GM21528 (cell line): ENCODE results near the gene ZNF506.
"Not testable (repeated sequence)": the region's sequence is repeated elsewhere in the genome, so short reads cannot be mapped to it uniquely, and the experiment has no call there.

Experiments
- ATAC-seq: cut with Tn5 transposase; IDR thresholded peaks from one replicate; pipeline ENCODE4 v1.9.1; 2021; ENCODE audit warnings: mild to moderate bottlenecking, moderate library complexity; ENCODE audit not compliant: unreplicated experiment, low FRiP score

The ZNF506 gene

DNA sequence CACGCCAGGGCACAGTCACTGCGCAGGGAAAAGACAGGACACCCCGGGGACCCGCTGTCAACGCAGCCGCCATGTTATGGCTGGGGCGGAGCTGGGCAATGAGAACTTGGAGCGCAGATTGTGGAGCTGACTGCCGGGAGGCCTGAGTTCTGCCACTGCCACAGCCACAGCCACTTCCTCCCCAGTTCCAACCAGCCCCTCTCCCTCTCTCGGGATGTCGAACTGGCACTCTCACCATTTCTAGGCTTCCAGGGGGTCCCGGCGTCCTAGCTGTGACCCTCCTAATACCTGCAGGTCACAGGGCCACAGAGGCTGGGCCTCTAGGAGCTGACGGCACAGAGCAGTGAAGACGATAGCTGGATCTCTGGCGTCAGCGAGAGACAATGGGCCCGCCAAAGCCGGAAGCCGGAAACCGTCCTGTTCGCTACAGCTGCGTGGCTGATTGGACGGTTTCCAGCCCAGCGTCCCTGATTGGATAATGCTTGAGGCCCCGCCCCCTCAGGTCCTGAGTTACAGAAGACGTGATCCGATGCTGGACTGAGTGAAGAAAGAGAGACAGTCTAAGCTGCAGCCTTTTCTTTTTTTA is at the start of gene ZNF506:
Gene ZNF506, minus strand, starts transcription at position 385 of the 586 bp plus-strand sequence. Its CDS starts 147 bp downstream, at position 238.
- ATAC-seq, result peak; percentile 80

DNA sequence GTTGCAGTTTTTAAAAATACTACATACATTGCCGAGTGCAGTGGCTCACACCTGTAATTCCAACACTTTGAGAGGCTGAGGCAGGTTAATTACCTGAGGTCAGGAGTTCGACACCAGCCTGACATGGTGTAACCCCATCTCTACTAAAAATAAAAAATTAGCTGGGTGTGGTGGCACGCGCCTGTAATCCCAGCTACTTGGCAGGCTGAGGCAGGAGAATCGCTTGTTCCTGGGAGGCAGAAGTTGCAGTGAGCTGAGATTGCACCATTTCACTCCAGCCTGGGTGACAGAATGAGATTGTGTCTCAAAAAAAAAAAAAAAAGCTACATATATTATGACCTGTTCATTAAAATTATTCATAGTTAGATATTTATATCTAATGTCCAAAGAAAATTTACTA is 48.5 kb upstream of the ZNF506 start:
- not testable (repeated sequence) for ATAC-seq

DNA sequence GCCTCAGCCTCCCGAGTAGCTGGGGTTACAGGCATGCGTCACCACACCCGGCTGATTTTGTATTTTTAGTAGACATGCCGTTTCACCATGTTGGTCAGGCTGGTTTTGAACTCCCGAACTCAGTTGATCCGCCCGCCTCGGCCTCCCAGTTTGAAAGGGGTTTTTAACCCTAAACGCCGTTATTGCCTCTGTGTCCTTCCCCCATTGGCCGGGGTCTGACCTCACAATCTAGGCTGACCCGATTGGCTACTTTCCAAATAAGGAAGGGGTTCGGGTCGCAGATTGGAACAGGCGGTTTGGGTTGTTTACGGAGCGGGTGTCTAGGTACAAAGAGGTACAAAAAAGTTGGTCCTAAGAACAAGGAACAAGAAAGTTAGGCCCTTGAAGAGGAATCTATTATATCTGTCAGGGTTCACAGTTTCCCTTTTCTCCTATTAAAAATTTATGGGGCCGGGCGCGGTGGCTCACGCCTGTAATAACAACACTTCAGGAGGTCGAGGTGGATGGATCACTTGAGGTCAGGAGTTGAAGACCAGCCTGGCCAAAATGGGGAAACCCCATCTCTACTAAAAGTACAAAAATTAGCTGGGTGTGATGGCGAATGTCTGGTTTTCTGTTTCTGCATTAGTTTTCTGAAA is 45.2 kb upstream of the ZNF506 start:
- ATAC-seq, result no peak

- peak; percentile 95 for ATAC-seq
Observed at GRCh38 chr19:19865750-19866610, 44.4 kb upstream of the ZNF506 start, which contains the start of gene ZNF253. TSS of gene ZNF253 (plus strand) at chr19:19865882. CDS start at chr19:19865997, 115 bp downstream.

DNA sequence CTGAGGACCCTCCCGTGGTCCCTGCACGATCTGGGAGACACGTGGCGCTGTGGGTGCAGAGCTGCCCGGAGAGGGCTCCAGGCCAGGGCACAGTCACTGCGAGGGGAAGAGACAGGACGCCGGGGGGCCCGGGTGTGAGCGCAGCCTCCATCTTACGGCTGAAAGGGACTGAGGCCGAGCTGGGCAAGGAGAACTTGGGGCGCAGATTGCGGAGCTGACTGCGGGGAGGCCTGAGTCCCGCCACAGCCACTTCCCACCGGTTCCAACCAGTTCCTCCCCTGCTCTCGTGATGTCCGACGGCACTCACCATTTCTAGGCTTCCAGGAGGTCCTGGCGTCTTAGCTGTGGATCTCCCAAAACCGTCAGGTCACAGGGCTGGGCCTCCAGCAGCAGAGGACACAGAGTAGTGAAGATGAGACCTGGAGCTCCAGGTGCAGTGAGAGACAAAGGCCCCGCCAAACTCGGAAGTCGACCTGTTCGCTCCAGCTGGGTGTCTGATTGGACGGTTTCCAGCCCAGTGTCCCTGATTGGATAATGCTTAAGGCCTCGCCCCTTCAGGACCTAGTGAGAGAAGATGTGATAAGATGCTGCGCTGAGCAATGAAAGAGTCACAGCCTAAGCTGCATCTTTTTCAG is 39.3 kb upstream of the ZNF506 start:
- ATAC-seq, result no peak

DNA sequence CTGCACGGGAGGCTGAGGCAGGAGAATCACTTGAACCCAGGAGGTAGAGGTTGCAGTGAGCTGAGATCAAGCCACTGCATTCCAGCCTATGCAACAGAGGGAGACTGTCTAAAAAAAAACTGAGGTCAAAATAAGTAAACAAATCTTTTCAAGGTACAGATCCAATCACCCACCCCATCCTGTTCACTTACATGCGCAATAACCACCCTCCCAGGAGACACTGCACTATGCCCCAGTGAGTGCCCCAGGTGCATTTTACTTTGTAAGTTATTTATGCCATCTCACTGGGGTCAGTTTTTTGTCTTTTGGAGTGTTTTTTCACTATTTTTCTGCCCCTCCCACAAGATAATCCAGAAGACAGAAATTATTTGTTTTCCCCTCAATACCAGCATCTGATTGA is 37.2 kb upstream of the ZNF506 start:
- ATAC-seq, result no peak

DNA sequence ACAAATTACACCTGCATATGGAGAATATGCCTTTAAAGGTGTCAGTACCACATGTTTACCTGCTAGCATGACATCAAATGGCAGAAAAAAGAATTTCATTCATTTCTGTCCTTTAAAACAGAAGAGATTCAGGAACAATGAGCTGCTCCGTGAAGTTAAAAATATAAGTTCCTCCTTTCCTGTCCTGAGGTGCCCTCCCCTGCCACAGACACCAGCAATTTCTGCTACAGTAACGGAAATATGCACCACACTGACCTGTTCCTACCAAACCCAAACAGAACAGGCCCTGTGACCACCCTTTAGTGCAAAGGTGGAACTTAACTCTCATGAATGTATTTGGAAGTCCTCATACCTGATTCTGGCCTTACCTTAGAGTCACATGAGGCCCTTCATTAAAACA is 30.2 kb upstream of the ZNF506 start:
- not testable (repeated sequence) for ATAC-seq

GRCh38 chr19:19849056-19849455 is 27.5 kb upstream of the ZNF506 start:
- no peak for ATAC-seq

GRCh38 chr19:19847781-19848180 is 26.2 kb upstream of the ZNF506 start:
- ATAC-seq, result no peak

DNA sequence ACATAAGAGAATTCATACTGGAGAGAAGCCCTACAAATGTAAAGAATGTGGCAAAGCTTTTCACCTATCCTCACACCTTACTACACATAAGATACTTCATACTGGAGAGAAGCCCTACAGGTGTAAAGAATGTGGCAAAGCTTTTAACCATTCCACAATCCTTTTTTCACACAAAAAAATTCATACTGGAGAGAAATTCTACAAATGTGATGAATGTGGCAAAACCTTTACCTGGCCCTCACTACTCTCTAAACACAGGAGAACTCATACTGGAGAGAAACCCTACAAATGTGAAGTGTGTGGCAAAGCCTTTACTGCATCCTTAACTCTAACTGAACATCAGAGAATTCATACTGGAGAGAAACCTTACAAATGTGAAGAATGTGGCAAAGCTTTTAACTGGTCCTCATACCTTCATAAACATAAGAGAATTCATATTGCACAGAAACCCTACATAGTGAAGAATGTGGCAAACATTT is 14.0 kb upstream of the ZNF506 start:
- no peak for ATAC-seq

DNA sequence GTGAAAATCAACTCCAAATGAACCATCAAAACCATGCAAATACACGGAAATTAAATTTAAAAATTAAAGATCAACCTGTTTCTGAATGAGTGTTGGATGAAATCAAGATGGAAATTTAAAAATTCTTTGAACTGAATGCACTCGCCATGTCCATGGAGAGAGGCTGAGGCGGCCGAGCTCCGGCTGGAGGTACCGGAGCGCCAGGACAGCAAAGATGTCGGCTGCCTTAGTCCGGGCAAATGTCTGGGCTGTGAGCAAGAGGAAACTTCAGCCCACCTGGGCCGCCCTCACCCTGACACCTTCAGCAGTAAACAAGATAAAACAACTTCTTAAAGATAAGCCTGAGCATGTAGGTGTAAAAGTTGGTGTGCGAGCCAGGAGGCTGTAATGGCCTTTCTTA is 5.3 kb upstream of the ZNF506 start:
- ATAC-seq, result no peak

DNA sequence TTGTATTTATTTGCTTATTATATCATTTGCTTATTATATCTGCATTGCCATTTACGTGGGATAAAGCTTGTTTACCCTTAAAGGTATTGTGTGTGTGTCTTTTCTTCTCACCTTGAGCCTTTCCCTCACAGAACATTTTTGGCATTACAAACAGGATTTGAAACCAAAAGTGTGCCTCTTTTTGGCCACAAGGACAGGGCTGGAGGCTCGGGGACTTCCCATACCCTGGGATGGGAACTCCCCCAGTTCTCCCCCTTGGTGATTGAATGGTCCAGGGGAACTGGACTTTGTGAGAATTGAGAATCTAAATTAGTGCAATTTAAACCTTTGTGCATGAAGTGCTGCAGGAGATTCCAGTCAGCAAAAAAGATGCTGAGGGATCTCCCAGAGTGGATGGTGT is 2.4 kb upstream of the ZNF506 start:
- no peak for ATAC-seq

- ATAC-seq, result peak; percentile 19
Observed at GRCh38 chr19:19821976-19822375, 426 bp upstream of the ZNF506 start.

DNA sequence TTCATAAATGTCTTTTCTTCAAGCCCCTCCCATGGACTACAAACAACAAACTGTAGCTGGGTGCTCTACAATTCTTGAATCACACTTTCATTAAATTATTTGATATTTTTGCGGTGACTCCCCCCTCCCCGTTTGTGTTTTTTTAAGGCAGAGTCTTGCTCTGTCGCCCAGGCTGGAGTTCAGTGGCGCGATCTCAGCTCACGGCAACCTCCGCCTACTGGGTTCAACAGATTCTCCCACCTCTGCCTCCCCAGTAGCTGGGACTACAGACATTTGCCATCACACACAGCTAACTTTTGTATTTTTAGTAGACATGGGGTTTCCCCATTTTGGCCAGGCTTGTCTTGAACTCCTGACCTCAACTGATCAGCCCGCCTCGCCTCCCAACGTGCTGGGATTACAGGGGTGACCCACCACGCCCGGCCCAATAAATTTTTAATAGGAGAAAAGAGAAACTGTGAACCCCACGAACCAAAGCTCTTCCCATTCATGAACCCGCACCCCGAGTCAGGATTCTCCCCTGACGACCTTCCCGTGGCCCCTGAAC is 703 bp downstream of the ZNF506 start:
- ATAC-seq, result no peak

DNA sequence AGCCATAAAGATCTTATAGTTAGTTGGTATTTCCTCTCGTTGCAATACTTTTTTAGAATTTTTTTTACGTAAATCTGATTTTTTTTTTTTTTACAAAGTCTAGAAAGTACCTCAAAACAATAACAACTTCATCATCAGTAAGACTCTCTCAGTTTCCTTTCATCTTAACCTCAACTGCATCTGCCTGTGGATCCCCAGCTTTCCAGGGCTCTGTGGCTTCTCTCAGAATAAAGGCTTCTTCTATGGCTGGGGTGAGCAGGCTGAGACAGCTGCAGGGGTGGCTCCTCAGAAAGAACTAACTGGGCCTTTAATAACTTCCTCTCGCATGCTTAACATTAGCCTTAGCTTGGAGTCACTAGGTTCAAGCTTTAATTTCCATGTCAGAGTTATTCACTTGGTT is 4.2 kb downstream of the ZNF506 start:
- ATAC-seq, result no peak

GRCh38 chr19:19816679-19817078 is 4.9 kb downstream of the ZNF506 start:
- ATAC-seq, result no peak

GRCh38 chr19:19811999-19812398 is 9.6 kb downstream of the ZNF506 start:
- not testable (repeated sequence) for ATAC-seq

GRCh38 chr19:19805480-19805879 is 16.1 kb downstream of the ZNF506 start:
- no peak for ATAC-seq

DNA sequence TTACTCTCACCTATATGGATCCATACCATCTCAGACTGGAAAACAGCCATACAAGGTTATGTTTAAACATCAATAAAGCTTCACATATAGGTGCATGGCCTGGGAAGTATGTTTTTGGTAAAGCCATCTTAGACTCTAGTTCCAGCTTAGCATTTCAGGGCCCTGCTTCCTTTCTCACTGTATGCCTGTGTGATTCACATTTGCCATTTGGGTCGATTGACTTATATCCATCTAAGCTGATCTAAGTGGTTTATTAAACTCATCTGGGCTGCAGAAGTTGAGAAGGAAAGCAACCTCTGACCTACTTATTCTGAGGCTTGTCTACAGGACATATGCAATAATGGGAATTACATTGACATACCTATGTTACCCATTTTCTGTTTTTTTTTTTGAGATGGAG is 33.5 kb downstream of the ZNF506 start:
- ATAC-seq, result no peak

- not testable (repeated sequence) for ATAC-seq
Observed at GRCh38 chr19:19785476-19785875, 36.1 kb downstream of the ZNF506 start.
